ENCODE measurements around the gene SLC16A2. TPM values are rescaled to one million over a fixed set of nuclear protein-coding genes. Genes with fewer than 3 reads are reported as not detected.

SLC16A2 gene
- total RNA-seq, 3 donors from 2014 or later, result 1.3 to 7.9 (median 2.3) TPM

DNA sequence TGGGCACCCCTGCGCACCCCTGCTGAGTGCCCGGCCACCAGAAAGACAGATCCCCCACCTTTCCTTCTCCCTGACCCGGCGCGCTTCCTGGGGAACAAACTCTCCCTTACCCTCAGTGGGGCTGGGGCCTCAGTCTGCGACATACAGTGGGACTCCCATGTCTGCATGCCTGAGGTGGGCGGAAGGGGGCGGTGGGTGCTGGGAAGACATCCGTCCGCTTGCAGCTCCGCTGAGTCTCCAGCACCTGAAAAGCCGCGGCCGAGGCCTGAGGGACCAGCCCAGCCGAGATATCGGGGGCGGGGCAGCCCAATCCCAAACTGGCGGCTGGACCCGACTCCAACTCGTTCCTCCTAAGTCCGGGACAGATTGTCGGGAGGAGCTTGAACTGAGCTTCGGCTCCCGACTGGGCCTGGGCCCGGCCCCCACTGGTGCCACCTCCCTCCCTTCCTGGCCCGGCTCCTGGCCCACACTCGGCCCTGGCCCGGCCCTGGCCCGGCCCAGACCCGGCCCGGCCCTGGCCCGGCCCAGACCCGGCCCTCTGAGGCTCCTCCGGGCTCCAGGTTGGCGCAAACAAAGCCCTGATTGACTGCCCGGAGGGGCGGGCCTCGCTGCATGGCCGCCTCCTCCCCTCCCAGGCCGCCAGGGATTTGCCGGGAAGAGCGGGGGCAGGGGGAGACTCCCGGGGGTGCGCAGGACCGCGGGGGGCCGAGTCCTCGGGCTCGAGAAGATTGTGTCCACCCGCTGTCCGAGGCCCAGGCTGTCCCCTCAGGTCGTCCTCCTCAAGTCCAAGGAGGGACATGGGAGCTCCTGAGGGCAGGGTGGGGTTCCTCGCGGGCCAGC, 877 bp upstream of the SLC16A2 start:
- Histone ChIP-seq H3K36me3 (ENCODE audit: low read depth) (no peaks in the 10 kb centered on the region), H3K4me1 (ENCODE audit: low read depth) (peaks cover 6% of the 10 kb centered on the region), H3K9me3 (no peaks in the 10 kb centered on the region), H3K4me3 (no peak overlapping the region)
- TF ChIP-seq, protein P1, sequence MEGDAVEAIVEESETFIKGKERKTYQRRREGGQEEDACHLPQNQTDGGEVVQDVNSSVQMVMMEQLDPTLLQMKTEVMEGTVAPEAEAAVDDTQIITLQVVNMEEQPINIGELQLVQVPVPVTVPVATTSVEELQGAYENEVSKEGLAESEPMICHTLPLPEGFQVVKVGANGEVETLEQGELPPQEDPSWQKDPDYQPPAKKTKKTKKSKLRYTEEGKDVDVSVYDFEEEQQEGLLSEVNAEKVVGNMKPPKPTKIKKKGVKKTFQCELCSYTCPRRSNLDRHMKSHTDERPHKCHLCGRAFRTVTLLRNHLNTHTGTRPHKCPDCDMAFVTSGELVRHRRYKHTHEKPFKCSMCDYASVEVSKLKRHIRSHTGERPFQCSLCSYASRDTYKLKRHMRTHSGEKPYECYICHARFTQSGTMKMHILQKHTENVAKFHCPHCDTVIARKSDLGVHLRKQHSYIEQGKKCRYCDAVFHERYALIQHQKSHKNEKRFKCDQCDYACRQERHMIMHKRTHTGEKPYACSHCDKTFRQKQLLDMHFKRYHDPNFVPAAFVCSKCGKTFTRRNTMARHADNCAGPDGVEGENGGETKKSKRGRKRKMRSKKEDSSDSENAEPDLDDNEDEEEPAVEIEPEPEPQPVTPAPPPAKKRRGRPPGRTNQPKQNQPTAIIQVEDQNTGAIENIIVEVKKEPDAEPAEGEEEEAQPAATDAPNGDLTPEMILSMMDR (IDR thresholded peaks at IDR 0.05), result no peak
- DNase-seq (peak; percentile 47 to 64 (median 64)), ATAC-seq (peak; percentile 79)
- intact Hi-C loops (cut with DNase I, micrococcal nuclease), result no loop called here

GRCh38 chrX:74421740-74422352, 553 bp downstream of the SLC16A2 start:
- Histone ChIP-seq H3K9me3 (no peaks in the 10 kb centered on the region), H3K4me1 (ENCODE audit: low read depth) (peaks cover 6% of the 10 kb centered on the region), H3K4me3 (no peak overlapping the region), H3K36me3 (ENCODE audit: low read depth) (no peaks in the 10 kb centered on the region)
- peak; percentile 3 for ATAC-seq
- DNase-seq, result peak in 1 of 3 donors; percentile 47
- intact Hi-C loops (cut with DNase I, micrococcal nuclease), result no loop called here
- TF ChIP-seq, protein P1 (IDR thresholded peaks at IDR 0.05), result no peak

GRCh38 chrX:74422576-74423288, 1.4 kb downstream of the SLC16A2 start:
- intact Hi-C loops (cut with DNase I, micrococcal nuclease), result no loop called here
- Histone ChIP-seq H3K36me3 (ENCODE audit: low read depth) (no peaks in the 10 kb centered on the region), H3K9me3 (no peaks in the 10 kb centered on the region), H3K4me1 (ENCODE audit: low read depth) (peaks cover 6% of the 10 kb centered on the region), H3K4me3 (no peak overlapping the region)
- DNase-seq, result peak; percentile 21 to 53 (median 49)
- peak; percentile 41 for ATAC-seq
- TF ChIP-seq, protein P1 (IDR thresholded peaks at IDR 0.05), result no peak

GRCh38 chrX:74423289-74423998, 2.2 kb downstream of the SLC16A2 start:
- DNase-seq, result no peak
- intact Hi-C loops (cut with DNase I, micrococcal nuclease), result no loop called here
- TF ChIP-seq, protein P1 (IDR thresholded peaks at IDR 0.05), result no peak
- Histone ChIP-seq H3K36me3 (ENCODE audit: low read depth) (no peaks in the 10 kb centered on the region), H3K4me3 (no peak overlapping the region), H3K9me3 (no peaks in the 10 kb centered on the region), H3K4me1 (ENCODE audit: low read depth) (peaks cover 6% of the 10 kb centered on the region)
- no peak for ATAC-seq

GRCh38 chrX:74426071-74426470, 4.8 kb downstream of the SLC16A2 start:
- Histone ChIP-seq H3K9me3 (no peaks in the 10 kb centered on the region), H3K4me3 (no peak overlapping the region), H3K4me1 (ENCODE audit: low read depth) (peaks cover 2% of the 10 kb centered on the region), H3K36me3 (ENCODE audit: low read depth) (no peaks in the 10 kb centered on the region)
- ATAC-seq (no peak), DNase-seq (no peak)
- intact Hi-C loops (cut with DNase I, micrococcal nuclease), result no loop called here
- TF ChIP-seq, protein P1 (IDR thresholded peaks at IDR 0.05), result no peak

All from mucosa of descending colon (tissue), 3 donors.